ENCODE measurements around the gene SLC12A1. TPM values are rescaled to one million over a fixed set of nuclear protein-coding genes. Genes with fewer than 3 reads are reported as not detected.
A peak's percentile ranks its signal among the peaks of the same experiment; 100 is the strongest.

SLC12A1 gene
- total RNA-seq, 1 experiment from 2014 or later = 0.15 TPM

DNA sequence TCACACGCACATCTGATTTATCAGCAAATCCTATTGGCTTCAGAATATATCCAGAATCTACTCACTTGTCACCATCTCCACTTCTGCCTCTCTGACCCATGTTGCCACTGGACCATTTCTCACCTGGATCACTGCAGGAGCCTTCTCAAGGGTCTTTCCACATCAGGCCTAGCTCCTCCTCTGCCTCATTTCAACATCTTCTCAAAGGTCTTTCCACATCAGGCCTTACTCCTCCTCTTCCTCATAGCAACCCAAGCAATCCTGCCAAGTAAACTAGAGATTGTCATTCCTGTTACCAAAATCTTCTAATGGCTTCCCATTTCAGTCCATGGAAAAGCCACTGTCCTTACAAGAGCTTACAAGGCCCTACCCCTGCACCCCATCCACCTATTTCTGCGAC is 107.1 kb downstream of the SLC12A1 start (continued):
- TF ChIP-seq, protein P1, sequence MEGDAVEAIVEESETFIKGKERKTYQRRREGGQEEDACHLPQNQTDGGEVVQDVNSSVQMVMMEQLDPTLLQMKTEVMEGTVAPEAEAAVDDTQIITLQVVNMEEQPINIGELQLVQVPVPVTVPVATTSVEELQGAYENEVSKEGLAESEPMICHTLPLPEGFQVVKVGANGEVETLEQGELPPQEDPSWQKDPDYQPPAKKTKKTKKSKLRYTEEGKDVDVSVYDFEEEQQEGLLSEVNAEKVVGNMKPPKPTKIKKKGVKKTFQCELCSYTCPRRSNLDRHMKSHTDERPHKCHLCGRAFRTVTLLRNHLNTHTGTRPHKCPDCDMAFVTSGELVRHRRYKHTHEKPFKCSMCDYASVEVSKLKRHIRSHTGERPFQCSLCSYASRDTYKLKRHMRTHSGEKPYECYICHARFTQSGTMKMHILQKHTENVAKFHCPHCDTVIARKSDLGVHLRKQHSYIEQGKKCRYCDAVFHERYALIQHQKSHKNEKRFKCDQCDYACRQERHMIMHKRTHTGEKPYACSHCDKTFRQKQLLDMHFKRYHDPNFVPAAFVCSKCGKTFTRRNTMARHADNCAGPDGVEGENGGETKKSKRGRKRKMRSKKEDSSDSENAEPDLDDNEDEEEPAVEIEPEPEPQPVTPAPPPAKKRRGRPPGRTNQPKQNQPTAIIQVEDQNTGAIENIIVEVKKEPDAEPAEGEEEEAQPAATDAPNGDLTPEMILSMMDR (IDR thresholded peaks at IDR 0.05) = no peak

DNA sequence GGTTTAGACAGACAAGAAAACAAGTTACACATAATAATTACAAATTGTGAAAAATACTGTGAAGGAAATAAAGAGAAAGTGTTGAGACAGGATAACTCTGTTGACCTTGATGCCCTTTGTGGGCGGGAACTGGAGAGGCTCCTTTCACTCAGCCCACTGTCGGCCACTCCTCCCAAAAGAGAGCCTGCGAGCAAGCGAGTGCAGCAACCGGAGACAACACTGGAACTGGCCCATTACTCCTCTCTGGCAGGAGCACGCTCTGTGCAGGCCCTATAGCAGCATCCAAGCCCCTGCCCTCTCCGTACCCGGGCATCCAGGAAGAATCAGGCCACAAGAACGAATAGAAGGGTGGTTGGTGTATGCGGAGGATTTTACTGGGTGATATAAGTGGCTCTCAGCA is 108.9 kb downstream of the SLC12A1 start:
- peak; percentile 30 for DNase-seq (ENCODE audit: low spot score)
- POLR2A ChIA-PET = no interaction called here
- Mint-ChIP-seq H3K36me3 (peaks cover 3% of the 10 kb centered on the region; the same call in 1 of the 2 replicates), H3K4me1 (peaks cover 39% of the 10 kb centered on the region), H3K27me3 (ENCODE audit: low read depth) (no peaks in the 10 kb centered on the region; the same call in 1 of the 2 replicates), H3K9me3 (peaks cover 3% of the 10 kb centered on the region; the same call in 1 of the 2 replicates), H3K4me3 (no peak overlapping the region), H3K27ac (no peak overlapping the region)
- CTCF ChIA-PET = interaction anchor here (1.5 kb wide), 1 partner anchor 22 kb away, joined by 4 read pairs; no protein-coding TSS in a partner anchor
- ATAC-seq = peak; percentile 91
- TF ChIP-seq GTF2I (CRISPR knock-in tag; conservative IDR thresholded peaks at IDR 0.05) = no peak
- no peak for TF ChIP-seq GRHL2 (CRISPR knock-in tag; IDR thresholded peaks at IDR 0.05; ENCODE audit: insufficient replicate concordance, severe bottlenecking)

DNA sequence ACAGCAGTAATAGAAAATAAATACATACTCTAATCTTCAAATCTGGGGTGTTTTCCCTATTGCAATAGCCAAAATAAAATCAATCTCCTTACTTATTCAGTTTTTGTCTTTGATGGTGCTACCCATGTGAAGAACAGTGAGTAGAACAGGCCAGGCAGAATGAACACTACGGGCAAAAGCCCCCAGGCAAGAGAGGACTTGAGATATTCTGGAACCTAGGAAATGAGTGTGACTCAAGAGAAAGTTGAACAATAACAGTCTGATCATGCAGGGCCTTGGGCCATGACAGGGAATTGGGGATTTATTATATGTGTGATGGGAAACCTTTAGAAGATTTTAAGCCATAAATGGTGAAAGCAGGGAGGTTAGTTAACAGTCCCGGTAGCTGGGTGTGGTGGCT is 111.1 kb downstream of the SLC12A1 start:
- peaks cover 3% of the 10 kb centered on the region; the same call in 1 of the 2 replicates for H3K9me3 Mint-ChIP-seq
- ChIA-PET POLR2A (no interaction called here), CTCF (no interaction called here)
- peaks cover 32% of the 10 kb centered on the region for H3K4me1 Mint-ChIP-seq
- H3K27ac Mint-ChIP-seq = no peak overlapping the region
- H3K4me3 Mint-ChIP-seq = no peak overlapping the region
- ATAC-seq (no peak), DNase-seq (ENCODE audit: low spot score) (no peak)
- no peaks in the 10 kb centered on the region; the same call in 1 of the 2 replicates for H3K27me3 Mint-ChIP-seq (ENCODE audit: low read depth)
- no peak for TF ChIP-seq RORB (CRISPR knock-in tag; IDR thresholded peaks at IDR 0.05)
- TF ChIP-seq, protein P2, sequence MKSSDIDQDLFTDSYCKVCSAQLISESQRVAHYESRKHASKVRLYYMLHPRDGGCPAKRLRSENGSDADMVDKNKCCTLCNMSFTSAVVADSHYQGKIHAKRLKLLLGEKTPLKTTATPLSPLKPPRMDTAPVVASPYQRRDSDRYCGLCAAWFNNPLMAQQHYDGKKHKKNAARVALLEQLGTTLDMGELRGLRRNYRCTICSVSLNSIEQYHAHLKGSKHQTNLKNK (CRISPR knock-in tag; IDR thresholded peaks at IDR 0.05) = no peak
- no peak for TF ChIP-seq ZNF396 (CRISPR knock-in tag; IDR thresholded peaks at IDR 0.05; ENCODE audit: borderline replicate concordance)
- no peak for TF ChIP-seq NR1H2 (CRISPR knock-in tag; IDR thresholded peaks at IDR 0.05)
- no peak for TF ChIP-seq JUN (CRISPR knock-in tag; IDR thresholded peaks at IDR 0.05)
- TF ChIP-seq FOXJ3 (CRISPR knock-in tag; IDR thresholded peaks at IDR 0.05; ENCODE audit: borderline replicate concordance) = no peak
- TF ChIP-seq ZNF138 (CRISPR knock-in tag; conservative IDR thresholded peaks at IDR 0.05) = no peak
- TF ChIP-seq ATF1 (CRISPR knock-in tag; IDR thresholded peaks at IDR 0.05) = no peak
- peaks cover 3% of the 10 kb centered on the region; the same call in 1 of the 2 replicates for H3K36me3 Mint-ChIP-seq

DNA sequence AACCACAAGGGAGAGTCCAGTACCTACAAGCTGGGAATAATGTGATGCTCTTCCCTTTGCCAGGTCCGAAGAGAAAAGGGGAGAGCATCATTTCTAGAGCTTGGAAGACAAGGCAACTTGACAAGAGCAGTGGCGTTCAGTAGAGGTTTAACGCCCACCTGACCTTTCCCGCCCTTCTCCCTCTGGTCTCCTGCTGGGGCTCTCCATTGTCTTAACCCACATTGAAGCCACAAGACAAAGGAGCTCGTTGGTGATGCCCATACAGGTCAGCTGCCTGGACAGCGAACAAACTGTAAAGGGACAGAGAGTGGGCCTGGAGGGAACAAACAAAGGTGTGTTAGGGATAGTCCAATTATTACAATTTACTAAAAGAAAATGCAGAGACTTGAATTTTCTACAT is 112.0 kb downstream of the SLC12A1 start:
- Mint-ChIP-seq H3K27me3 (ENCODE audit: low read depth) (no peaks in the 10 kb centered on the region; the same call in 1 of the 2 replicates), H3K36me3 (peaks cover 3% of the 10 kb centered on the region; the same call in 1 of the 2 replicates), H3K4me3 (no peak overlapping the region), H3K27ac (no peak overlapping the region), H3K9me3 (peaks cover 3% of the 10 kb centered on the region; the same call in 1 of the 2 replicates), H3K4me1 (peaks cover 28% of the 10 kb centered on the region)
- ChIA-PET CTCF (interaction anchor here (1.0 kb wide), 1 partner anchor 18 kb away, joined by 4 read pairs; no protein-coding TSS in a partner anchor), POLR2A (interaction anchor here (0.6 kb wide), 1 partner anchor 185 kb away, joined by 3 read pairs; no protein-coding TSS in a partner anchor)
- TF ChIP-seq, protein P3, sequence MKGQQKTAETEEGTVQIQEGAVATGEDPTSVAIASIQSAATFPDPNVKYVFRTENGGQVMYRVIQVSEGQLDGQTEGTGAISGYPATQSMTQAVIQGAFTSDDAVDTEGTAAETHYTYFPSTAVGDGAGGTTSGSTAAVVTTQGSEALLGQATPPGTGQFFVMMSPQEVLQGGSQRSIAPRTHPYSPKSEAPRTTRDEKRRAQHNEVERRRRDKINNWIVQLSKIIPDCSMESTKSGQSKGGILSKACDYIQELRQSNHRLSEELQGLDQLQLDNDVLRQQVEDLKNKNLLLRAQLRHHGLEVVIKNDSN (CRISPR knock-in tag; IDR thresholded peaks at IDR 0.05) = 0 out of 2 replicates have a peak, but pooled peaks have one; percentile 16
- no peak for TF ChIP-seq CREB1 (CRISPR knock-in tag; IDR thresholded peaks at IDR 0.05)
- TF ChIP-seq, protein P4, sequence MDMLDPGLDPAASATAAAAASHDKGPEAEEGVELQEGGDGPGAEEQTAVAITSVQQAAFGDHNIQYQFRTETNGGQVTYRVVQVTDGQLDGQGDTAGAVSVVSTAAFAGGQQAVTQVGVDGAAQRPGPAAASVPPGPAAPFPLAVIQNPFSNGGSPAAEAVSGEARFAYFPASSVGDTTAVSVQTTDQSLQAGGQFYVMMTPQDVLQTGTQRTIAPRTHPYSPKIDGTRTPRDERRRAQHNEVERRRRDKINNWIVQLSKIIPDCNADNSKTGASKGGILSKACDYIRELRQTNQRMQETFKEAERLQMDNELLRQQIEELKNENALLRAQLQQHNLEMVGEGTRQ (CRISPR knock-in tag; IDR thresholded peaks at IDR 0.05) = peak; percentile 40; the same call in 1 of the 2 replicates
- TF ChIP-seq, protein P5, sequence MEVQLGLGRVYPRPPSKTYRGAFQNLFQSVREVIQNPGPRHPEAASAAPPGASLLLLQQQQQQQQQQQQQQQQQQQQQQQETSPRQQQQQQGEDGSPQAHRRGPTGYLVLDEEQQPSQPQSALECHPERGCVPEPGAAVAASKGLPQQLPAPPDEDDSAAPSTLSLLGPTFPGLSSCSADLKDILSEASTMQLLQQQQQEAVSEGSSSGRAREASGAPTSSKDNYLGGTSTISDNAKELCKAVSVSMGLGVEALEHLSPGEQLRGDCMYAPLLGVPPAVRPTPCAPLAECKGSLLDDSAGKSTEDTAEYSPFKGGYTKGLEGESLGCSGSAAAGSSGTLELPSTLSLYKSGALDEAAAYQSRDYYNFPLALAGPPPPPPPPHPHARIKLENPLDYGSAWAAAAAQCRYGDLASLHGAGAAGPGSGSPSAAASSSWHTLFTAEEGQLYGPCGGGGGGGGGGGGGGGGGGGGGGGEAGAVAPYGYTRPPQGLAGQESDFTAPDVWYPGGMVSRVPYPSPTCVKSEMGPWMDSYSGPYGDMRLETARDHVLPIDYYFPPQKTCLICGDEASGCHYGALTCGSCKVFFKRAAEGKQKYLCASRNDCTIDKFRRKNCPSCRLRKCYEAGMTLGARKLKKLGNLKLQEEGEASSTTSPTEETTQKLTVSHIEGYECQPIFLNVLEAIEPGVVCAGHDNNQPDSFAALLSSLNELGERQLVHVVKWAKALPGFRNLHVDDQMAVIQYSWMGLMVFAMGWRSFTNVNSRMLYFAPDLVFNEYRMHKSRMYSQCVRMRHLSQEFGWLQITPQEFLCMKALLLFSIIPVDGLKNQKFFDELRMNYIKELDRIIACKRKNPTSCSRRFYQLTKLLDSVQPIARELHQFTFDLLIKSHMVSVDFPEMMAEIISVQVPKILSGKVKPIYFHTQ (CRISPR knock-in tag; IDR thresholded peaks at IDR 0.05) = no peak
- peak; percentile 34 for DNase-seq (ENCODE audit: low spot score)
- ATAC-seq = peak; percentile 72

Data from WTC11 (cell line).